GM19397 (cell line): Measurements from ENCODE around the gene ACAD11.

Experiments
- ATAC-seq: cut with Tn5 transposase; IDR thresholded peaks from one replicate; pipeline ENCODE4 v1.9.1; 2021; ENCODE audit warnings: mild to moderate bottlenecking, moderate library complexity; ENCODE audit not compliant: unreplicated experiment

The ACAD11 gene

DNA sequence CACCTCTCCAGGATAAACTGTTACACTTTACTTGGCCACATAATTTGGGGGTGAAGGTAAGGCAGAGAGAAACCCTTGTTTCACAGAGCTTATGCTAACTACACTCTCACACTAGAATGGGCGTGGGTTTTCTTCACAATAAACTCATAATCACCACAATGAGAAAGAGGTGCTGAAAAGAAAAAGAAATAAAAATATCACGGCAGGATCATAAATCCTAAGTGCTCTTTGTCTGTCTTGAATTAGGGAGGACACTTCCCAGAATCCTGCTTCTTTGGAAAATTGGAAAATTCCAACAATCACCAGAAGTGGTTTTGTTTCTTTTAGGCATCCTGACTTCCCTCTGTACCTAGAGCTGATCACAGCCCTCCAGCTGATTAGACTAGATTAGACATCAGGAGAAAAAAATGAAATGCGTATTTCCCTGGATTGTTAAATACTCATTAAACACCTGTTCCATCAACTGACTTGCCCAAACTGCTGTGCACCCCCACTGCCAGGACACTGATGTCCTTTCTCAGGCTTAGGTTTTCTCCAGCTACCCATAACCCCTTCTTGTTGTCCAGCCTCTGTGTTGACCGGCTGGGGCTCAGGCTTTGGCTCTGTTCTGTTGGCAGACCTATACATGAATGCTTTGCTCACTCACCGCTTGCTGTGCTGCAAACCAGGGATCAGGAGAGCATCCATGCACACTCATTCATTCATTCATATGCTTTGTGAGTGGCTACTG lies 104.1 kb downstream of the ACAD11 start:
- no peak for ATAC-seq

DNA sequence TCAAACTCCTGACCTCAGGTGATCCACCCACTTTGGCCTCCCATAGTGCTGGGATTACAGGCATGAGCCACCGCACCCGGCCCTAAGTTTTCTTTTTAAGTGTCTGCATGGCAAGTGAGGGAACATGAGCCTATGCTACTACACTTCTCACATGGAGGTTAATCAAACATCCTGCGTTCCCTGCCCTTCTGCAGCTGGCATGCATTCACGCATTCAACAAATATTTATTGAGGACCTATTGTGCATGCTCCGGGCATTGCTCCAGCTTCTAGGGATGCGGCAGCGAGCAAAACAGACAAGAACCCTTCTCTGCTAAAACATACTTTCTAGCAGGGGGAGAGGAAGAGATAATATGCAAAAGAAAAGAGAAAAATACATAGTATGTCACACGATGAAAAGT lies 105.2 kb downstream of the ACAD11 start:
- ATAC-seq: no peak

DNA sequence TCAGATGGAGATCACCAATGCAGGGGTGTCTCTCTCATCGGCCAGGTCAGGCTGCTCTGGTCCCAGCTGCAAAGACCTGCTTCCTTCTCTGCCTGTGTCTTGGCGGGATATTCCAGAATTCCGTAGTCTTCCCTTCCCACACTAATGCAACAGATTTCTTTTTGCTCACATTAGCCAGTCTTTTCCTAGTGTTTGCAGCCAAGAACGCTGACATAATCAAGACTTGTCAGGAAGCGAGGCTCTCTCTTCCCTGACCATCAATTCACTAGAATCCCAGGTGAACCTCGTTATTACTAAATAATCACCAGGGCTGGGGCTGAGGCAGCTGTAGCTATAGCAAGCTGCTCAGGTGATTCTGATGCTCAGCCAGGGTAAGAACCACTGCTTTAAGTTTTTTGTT lies 105.8 kb downstream of the ACAD11 start:
- no peak for ATAC-seq

DNA sequence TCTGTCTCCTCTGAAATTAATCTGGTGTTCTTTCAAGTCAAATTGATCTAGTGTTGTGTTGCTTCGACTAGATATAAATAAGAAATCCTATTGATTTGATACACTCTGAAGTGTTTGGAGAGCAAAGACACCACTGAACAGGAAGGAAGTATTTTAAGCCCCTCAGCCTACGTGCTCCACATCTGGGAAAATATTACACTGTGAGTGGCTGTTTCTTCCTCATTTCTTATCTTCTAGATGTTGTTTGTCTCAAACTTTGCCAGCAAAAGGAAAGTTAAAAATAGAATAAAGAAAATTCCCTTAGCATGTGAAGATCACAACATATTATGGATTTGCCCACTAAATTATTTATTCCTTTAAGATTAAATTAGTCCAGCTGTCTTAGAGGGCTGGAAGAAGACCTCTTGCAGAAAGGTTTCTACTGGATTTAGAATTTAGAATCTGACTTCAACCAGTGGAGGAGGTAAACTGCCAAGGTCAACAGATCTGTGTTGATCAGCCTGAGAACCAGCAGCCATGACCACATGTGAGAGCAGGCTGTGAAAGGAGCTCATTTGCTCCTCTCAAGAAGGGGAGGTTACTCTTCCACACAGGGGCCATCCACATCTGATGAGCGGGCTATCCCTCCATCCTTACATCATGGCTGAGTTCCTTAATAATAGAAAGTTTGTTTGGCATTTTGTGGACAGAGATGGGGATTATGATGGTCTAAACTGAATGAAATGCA lies 108.9 kb downstream of the ACAD11 start:
- no peak for ATAC-seq

DNA sequence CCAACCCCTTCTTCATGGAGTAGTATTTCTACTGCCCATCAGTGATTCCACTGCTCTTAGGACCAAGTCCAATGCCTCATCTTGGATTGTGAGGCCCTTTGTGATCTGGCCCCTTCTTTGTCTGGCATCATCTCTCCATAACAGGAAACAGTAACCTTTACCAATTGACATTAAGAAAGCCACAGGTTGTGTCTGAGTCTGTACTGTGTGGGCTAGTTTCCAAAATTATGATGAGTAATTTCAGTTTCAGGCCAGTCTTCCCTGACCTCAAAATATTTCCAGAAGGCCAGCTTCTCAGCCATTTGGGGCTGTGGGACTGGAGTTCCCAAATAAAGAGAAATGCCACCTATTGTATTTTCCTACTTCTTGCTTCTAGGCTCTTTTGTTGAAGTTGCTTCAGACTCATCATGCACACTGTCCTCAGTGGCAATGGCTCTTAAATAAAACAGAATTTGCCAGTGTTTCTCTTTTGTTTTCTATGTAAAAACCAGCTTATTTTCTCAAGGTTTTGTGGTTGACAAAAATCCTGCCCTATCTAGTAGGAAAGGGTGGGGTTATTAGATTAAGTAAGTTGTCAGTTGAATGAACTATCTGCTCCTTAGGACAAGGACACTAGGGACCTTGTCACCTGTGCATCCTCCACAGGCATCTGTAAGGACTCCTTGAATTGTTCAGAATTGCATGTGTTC lies 109.6 kb downstream of the ACAD11 start:
- no peak for ATAC-seq

DNA sequence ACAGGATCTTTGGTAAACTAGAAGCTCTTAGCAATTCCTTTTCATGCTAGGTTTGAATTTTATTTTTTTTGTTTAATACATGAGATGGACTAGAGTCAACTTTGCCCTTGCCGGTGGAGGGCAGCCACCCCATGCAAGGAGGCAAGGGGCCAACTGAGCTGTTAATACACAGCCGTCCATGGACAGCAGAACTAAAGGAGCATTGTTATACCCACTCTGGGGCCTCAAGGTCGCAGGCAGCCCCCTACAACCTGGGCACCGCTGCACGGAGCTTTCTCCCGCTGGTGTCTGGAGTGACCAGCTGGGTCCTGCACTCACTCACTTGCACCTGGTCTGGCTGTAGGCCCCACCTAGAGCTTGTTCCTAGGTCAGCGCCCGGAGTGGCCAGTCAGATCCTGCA lies 110.4 kb downstream of the ACAD11 start:
- ATAC-seq: no peak

DNA sequence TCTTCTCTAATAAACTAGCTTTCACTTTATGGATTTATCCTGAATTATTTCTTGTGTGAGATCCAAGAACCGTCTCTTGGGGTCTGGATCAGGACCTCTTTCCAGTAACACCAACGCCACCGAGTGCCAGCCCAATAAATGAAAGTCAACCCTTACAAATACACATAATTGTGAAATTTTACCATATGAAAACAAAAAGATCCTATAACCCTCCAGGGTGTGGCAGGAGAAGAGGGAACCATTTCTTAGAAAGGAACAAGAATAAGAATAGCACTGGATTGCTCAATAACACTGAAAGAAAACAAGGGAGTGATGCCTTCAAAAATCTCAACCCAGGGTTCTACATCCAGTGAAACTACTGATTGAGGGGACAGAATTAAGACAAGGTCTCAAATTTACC lies 114.1 kb downstream of the ACAD11 start:
- no peak for ATAC-seq

DNA sequence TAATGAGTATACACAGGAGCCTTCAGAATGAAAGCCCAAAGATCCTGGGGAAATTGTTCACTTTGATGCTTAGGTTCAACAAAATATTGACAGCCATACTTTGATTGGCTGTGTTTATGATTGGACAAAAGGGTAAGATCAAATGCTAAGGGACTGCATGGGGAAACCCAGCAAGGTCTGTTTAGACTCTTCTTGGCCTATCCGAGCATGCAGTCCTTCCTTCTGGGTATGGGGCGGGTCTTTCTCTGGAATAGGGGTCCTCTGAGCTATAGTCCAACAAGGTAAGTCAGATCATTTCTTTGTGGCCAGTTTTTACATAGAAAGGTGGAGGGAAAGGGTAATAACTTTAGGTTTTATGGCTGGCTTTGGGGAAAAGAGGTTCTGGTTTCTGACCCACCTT lies 115.5 kb downstream of the ACAD11 start:
- ATAC-seq: no peak

DNA sequence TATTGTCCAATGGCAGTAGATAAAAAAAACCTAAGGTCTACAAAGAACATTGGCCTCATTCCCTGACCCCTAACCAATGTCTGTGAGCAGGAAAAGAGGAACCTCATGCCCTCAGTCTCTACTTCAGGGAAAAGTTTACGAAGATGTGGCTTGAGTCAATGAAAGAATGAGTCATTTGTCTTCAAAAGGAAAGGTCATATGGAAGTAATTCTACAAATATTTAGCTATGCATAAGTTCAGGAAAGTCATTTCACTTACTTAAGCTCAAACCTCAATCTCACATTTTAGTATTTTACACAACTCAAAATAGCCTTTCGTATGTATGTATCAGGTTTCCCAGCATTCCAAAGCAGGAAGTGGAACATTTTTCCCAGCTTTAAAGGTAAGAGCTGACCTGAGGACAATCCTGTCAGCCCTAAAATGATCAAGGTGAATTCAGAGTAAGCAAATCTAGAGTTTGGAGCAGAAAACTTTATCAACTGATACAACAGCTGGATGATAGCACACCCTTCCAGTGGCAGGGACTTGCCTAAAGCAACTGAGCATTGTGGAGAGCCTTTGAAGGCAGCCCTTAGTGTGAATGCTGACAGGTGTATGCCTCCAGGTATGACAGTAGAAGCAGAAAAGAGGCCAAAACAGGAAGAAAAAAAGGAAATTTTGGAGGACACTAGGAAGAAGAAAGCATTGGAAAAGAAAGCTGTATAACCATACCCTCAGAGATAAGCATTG lies 116.4 kb downstream of the ACAD11 start:
- no peak for ATAC-seq

DNA sequence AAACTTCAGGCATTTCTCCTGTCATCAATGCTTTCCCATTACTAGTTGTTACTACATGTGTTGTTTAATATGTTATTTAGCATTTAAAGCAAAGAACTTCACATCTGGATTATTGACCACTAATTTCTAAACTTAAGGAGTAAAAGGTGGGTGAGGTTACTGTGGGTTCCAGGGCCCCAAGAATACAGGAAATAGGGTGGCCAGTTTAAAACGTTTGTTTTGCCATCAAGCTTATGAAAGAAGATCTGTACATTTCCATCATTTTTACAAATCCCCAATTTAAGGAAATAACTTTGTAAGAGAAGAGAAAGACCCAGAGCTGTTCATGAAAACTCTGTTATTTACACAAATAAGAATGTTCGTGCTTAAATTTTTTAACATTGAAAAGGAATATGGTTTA lies 117.0 kb downstream of the ACAD11 start:
- ATAC-seq: no peak

DNA sequence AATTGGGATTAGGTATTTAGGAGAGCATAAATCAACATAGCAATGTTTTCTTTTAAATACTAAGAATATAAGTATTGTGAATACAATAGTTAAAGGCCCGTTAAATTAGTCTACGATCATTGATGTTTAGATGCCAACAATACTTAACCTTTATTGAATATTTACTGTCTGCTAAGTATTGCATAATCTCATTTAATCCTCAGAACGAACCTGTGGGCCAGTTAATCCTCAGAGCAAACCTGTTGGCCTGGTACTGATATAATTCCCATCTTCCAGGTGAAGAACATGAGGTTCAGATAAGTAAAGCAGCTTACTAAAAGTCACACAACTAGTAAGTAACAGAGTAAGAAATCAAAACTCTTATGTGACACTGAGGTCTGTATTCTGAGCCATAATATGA lies 119.9 kb downstream of the ACAD11 start:
- ATAC-seq: no peak

DNA sequence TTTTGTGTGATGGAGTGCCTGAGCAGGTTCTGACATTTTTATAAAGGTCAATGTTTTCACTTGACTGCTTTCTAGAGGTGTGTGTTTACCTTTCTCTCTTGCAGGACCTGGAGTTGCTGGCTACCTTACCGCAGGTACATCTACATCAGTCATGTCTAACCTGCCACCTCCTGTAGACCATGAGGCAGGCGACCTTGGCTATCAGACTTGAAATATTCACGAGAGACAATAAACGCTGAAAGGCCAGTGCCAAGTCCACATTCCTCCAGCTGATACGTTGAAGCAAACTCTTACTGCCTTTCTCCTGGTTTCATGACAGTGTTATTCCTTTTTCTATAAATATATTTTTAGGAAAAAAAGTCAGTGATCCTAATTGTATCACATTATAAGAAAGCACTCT lies 121.5 kb downstream of the ACAD11 start:
- no peak for ATAC-seq

DNA sequence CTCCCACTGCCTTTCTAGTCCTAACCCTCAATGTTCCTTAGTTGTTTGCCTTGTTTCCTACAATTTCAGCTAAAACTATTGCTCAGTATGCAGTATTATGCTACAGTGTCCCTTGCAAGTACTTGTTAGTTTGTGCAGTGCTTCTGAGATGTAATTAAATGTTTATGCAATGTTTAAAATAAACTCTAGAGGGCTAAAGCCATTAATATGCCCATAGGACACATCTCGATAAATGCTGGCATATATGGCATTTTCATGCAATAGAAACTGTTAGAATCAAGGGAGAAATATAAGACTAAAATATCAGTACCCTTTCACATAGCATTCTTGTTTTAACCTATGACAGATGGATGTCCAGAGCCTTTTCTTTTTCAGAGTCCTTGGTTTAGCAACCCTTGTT lies 122.3 kb downstream of the ACAD11 start:
- no peak for ATAC-seq

DNA sequence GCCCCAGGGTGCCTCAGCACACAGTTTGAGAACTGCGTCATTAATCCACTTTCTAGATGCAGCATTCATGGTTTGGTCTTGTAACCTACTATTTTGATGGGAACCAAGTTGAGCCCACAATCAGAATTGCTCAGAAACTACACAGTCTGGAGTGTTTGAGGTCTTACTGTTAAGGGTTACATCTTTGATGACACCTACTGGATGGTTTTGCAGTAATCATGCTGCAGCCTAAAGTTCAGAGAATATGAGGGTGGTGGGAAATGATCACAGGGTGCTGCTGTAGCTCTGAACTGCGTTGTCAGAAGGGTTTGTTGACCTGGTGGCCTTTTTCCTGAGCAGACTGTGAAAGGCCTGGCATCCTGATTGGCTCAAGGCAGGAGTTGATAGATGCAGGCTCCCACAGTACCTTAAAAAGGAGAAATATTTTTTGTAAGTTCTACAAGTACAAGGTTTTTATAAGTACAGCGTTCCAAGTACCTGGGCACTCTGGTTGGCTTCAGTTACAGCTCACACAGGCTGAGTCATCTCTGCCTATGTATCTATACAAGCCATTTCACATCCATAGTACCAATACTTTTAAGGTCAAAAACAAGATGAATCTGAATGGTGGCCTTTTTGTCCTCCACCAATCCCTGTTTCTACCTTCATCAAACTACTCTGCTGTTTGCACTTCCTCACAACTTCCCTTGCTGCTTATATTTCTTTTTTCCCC lies 123.0 kb downstream of the ACAD11 start:
- no peak for ATAC-seq

DNA sequence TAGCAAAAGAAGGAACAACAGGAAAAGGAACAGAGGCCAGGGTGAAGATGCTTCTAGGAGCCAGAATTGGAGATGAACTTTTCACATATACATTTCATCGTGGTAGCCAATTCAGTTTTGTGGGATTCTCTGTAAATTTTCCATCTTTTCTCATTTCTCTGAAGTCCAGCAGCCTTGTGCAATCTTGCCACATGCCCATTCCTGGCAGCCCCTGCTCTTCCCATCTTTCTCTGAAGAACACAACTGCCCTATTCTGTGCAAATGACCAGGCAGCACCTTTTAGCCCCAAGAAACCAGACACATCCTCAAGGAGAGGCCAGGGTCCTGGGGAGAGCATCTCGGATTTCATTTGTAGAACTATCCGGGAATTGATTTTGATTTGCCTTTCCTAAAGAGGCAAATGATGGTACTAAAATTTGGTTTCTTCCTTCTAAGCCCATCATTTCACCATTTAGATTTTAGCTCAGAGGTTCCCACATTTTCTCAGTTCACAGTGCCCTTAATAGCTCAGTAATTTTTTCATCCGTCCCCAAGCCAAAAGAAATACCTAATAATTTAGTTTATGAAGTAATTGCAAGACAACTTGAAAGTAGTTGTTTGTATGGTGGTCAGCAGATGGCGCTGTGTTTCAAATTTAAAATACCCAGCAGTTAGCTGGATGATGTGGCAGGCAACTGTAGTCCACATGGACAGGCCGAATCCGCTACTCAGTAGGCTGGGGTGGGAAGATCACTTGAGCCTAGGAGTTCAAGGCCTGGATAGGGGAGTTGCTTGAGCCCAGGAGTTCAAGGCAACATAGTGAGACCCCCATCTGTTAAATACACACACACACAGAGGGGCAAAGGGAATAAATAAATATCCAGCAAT lies 123.8 kb downstream of the ACAD11 start:
- no peak for ATAC-seq

DNA sequence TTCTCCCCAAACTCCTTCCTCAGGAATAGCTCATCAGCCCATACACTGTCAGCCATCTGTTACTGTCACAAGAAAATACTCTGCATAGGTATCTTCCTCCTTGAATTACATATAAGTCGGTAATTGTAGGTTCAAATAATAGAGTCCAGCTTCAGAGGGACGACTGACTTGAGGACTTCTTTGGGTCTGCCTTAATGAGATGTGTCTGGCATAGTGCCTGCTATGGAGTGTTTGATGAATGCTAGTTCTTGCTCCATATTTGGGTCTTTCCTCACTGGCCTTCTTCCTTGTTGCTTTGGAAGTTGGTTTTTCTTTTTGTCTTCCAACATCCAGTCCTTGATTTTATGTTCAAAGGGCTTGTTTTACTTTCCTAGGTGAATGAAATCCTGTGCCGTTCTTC lies 129.0 kb downstream of the ACAD11 start:
- ATAC-seq: no peak

DNA sequence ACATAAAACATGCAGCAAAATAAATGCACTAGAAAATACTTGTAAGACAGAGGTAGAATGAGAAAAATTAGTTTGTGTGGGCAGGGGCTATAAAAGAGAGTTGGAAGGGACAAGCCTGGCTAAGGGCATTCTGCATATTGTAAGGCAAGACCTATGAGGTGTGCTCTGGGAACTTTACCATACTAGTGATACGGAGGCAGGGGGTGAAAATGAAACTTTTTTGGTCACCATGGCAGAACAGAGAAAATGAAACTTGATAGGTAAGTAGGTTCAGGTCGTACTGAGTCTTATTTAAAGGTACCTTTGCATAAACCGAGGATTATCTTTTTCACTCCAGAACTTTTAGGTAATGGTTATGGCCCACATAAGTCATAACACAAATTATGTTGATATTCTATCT lies 137.3 kb downstream of the ACAD11 start:
- peak; percentile 74 for ATAC-seq

DNA sequence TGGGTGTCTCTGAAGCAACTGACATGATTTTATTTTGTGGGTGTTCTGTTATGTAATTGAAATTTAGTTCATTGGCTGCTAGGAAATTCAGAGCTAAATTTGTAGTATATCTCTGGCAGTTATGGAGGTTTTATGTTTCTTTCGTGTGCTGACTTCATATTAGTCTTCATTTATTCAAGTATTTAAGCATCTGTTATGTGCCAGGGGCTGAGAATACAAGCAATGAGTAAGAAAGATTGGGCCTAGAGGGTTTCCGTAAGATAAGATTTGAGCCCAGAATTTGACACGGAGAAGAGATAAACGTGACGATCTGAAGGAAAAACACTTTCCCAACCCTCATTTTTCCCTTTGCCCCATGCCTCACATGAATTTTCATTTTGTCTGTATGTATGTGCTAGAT lies 137.7 kb downstream of the ACAD11 start:
- no peak for ATAC-seq

DNA sequence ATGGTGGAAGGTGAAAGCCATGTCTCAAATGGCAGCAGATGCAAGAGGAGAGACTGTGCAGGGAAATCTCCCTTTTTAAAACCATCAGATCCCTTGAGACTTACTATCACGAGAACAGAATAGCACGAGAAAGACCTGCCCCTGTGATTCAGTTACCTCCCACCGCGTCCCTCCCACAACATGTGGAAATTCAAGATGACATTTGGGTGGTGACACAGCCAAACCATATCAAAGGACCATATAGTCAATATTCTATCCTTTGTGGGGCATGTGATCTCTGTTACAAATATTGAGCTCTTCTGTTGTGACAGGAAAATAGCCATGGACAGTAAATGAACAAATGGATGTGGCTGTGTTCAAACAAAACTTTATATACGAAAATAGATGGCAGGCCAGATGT lies 139.7 kb downstream of the ACAD11 start:
- ATAC-seq: no peak

DNA sequence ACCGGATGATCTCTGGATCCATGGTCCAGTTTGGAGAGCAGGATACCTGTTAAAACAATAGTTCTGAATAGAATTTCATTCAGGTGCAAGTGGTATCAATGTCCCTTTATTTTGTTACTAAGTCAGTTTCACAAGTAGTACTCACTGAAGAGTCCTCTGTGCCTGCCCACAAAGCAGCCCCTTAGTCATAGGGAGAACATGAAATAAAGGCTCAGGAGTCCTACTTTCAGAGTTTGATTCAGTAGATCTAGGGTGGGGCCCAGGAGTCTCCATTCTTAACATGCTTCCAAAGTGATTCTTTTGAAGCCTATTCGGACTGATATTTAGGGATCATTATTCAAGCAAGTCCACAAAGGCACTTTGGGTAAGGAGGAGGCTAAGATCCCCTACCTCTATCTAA lies 142.3 kb downstream of the ACAD11 start:
- no peak for ATAC-seq
